ENCODE results near the gene CSTA.

GRCh38 chr3:122295266-122296062 is 29.6 kb upstream of the CSTA start:
- TF ChIP-seq CTCF (conservative IDR thresholded peaks at IDR 0.05; ENCODE audit: low read length): no peak
- no peak for TF ChIP-seq EZH2phosphoT487 (IDR thresholded peaks at IDR 0.05; ENCODE audit: borderline replicate concordance, low read depth, low read length)

Measured in OCI-LY7 (cell line).